H1 (cell line): ENCODE measurements around the gene CUEDC2.

Source experiments
- CTCF ChIP-seq, 3 experiments: IDR thresholded peaks; 1 replicate in 2 of 3; 2 replicates in 1 of 3; pipeline versions ENCODE4 v1.5.1 to v1.6.1; 2011; ENCODE audit warnings: low read length in 3 of 3, mild to moderate bottlenecking in 3 of 3, inconsistent platforms in 2 of 3, low read depth in 1 of 3, moderate library complexity in 1 of 3; ENCODE audit not compliant: insufficient read depth in 1 of 3; ENCODE audit errors: control extremely low read depth in 1 of 3
- JUN ChIP-seq: IDR thresholded peaks from 2 replicates; pipeline ENCODE4 v1.6.1; 2011; ENCODE audit warnings: low read depth, mild to moderate bottlenecking, improper control_type of control experiment, low read length
- POLR2A ChIP-seq, 2 experiments: IDR thresholded peaks; 1 replicate in 1 of 2; 2 replicates in 1 of 2; pipeline ENCODE4 v1.6.1; 2011; ENCODE audit warnings: low read depth in 2 of 2, low read length in 2 of 2, mild to moderate bottlenecking in 2 of 2; ENCODE audit errors: control extremely low read depth in 1 of 2
- SRF ChIP-seq: IDR thresholded peaks from 2 replicates; pipeline ENCODE4 v1.6.1; 2011; ENCODE audit warnings: mild to moderate bottlenecking, low read depth, low read length, moderate library complexity

- TF ChIP-seq SRF, result no peak
- TF ChIP-seq JUN, result no peak
- no peak for TF ChIP-seq CTCF (IDR thresholded peaks at IDR 0.05; ENCODE audit: control extremely low read depth in 1 of 3, insufficient read depth in 1 of 3, low read depth in 1 of 3, low read length in 3 of 3)
- no peak for TF ChIP-seq POLR2A (IDR thresholded peaks at IDR 0.05; ENCODE audit: control extremely low read depth in 1 of 2, low read depth in 2 of 2, low read length in 2 of 2)
Measured at GRCh38 chr10:102467971-102468438, 35.6 kb upstream of the CUEDC2 start.
